Progenitor cell of endocrine pancreas (in vitro differentiated cells): ENCODE data around the gene EMID1. TPM values are rescaled to one million over a fixed set of nuclear protein-coding genes. Genes with fewer than 3 reads are reported as not detected.

Experiments used
- DNase-seq: peaks from one replicate; pipeline ENCODE4 v3.0.0; 2021; ENCODE audit warnings: low spot score; ENCODE audit not compliant: unreplicated experiment
- H3K27ac Mint-ChIP-seq: 2 replicates; pipeline ENCODE4 v1.8.0; 2021; ENCODE audit warnings: mild to moderate bottlenecking, moderate library complexity, mixed read lengths
- H3K27me3 Mint-ChIP-seq: 2 replicates; pipeline ENCODE4 v1.8.0; 2021; ENCODE audit warnings: mixed read lengths
- H3K36me3 Mint-ChIP-seq: 2 replicates; pipeline ENCODE4 v1.8.0; 2022; ENCODE audit warnings: mixed read lengths; ENCODE audit not compliant: insufficient read depth
- H3K4me1 Mint-ChIP-seq: 2 replicates; pipeline ENCODE4 v1.8.0; 2021; ENCODE audit warnings: low read depth, mixed read lengths
- H3K4me3 Mint-ChIP-seq: 2 replicates; pipeline ENCODE4 v1.8.0; 2021; ENCODE audit warnings: low read depth, mild to moderate bottlenecking, moderate library complexity, mixed read lengths
- H3K9me3 Mint-ChIP-seq: 2 replicates; pipeline ENCODE4 v1.8.0; 2021; ENCODE audit warnings: low read depth, mixed read lengths
- total RNA-seq: library from RNA; stranded (reverse); gene quantifications from 2 replicates; pipeline ENCODE4 v1.2.1, GENCODE V29; 2021
- TF ChIP-seq, protein P1 (sequence below): fragments of 200-600 bp; sonication (generic); IDR thresholded peaks from one replicate; pipeline ENCODE4 v1.5.0; 2021; ENCODE audit warnings: antibody characterized with exemption, mild to moderate bottlenecking; ENCODE audit not compliant: unreplicated experiment

The EMID1 gene
- total RNA-seq, 1 donor from 2014 or later: 18.9 TPM

GRCh38 chr22:29290061-29290460 lies 84.4 kb downstream of the EMID1 start:
- H3K27ac Mint-ChIP-seq: no peak overlapping the region
- TF ChIP-seq, protein P1, sequence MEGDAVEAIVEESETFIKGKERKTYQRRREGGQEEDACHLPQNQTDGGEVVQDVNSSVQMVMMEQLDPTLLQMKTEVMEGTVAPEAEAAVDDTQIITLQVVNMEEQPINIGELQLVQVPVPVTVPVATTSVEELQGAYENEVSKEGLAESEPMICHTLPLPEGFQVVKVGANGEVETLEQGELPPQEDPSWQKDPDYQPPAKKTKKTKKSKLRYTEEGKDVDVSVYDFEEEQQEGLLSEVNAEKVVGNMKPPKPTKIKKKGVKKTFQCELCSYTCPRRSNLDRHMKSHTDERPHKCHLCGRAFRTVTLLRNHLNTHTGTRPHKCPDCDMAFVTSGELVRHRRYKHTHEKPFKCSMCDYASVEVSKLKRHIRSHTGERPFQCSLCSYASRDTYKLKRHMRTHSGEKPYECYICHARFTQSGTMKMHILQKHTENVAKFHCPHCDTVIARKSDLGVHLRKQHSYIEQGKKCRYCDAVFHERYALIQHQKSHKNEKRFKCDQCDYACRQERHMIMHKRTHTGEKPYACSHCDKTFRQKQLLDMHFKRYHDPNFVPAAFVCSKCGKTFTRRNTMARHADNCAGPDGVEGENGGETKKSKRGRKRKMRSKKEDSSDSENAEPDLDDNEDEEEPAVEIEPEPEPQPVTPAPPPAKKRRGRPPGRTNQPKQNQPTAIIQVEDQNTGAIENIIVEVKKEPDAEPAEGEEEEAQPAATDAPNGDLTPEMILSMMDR: no peak
- H3K9me3 Mint-ChIP-seq: no peaks in the 10 kb centered on the region
- H3K36me3 Mint-ChIP-seq: peaks cover 44% of the 10 kb centered on the region
- DNase-seq: no peak
- no peak overlapping the region for H3K4me3 Mint-ChIP-seq
- no peaks in the 10 kb centered on the region for H3K27me3 Mint-ChIP-seq
- H3K4me1 Mint-ChIP-seq: no peaks in the 10 kb centered on the region

- H3K4me3 Mint-ChIP-seq: no peak overlapping the region
- H3K27ac Mint-ChIP-seq: no peak overlapping the region
- H3K9me3 Mint-ChIP-seq: no peaks in the 10 kb centered on the region
These were observed 85.5 kb downstream of the EMID1 start for GRCh38 chr22:29291215-29291614.

DNA sequence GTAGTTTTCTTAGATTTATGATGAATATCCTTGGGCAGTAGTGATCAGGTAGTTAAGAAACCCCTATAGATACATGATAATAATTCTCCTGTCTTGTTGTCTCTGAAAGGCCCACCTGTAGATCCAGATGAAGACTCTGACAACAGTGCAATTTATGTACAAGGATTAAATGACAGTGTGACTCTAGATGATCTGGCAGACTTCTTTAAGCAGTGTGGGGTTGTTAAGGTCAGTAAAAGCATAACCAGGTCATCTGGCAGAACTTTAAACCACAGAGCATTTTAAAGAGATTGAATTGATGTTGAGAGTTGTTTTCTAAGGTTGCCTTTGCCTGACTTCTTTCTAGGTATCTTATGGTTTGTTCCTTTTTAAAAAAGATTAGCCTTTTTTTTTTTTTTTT lies 86.7 kb downstream of the EMID1 start:
- TF ChIP-seq, protein P1: no peak
- no peak for DNase-seq
- no peak overlapping the region for H3K4me3 Mint-ChIP-seq

More at GRCh38 chr22:29291215-29291614, 85.5 kb downstream of the EMID1 start:
- Mint-ChIP-seq H3K27me3 (no peaks in the 10 kb centered on the region), H3K4me1 (no peaks in the 10 kb centered on the region), H3K36me3 (peaks cover 42% of the 10 kb centered on the region)
- DNase-seq: no peak
- TF ChIP-seq, protein P1: no peak

GRCh38 chr22:29298641-29299040 lies 92.9 kb downstream of the EMID1 start:
- Mint-ChIP-seq H3K4me1 (no peaks in the 10 kb centered on the region), H3K36me3 (peaks cover 39% of the 10 kb centered on the region)

More for the DNA sequence above, 86.7 kb downstream of the EMID1 start:
- Mint-ChIP-seq H3K9me3 (no peaks in the 10 kb centered on the region), H3K27me3 (no peaks in the 10 kb centered on the region), H3K4me1 (no peaks in the 10 kb centered on the region), H3K36me3 (peaks cover 43% of the 10 kb centered on the region), H3K27ac (no peak overlapping the region)

DNA sequence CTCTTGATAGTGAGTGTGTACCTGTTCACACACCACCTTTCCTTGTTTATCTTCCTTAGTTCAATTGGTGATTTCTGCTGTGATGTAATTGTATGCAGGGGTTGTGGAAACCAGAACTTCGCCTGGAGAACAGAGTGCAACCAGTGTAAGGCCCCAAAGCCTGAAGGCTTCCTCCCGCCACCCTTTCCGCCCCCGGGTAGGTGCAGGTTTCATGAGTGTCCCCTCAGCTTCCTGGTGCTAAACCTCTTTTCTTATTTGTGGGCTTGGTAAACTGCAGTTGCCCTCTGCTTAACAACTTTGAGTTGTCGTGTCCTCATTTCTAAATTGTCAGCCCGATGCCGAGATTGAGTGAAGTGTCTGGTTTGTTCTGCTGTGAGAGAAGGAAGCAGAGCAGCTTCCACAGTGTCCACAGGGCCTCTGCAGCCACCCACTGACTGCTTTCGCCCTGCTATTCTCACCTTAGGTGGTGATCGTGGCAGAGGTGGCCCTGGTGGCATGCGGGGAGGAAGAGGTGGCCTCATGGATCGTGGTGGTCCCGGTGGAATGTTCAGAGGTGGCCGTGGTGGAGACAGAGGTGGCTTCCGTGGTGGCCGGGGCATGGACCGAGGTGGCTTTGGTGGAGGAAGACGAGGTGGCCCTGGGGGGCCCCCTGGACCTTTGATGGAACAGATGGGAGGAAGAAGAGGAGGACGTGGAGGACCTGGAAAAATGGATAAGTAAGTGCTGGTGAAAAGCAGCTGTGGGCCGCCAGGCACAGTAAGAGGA lies 93.6 kb downstream of the EMID1 start:
- Mint-ChIP-seq H3K4me1 (no peaks in the 10 kb centered on the region), H3K4me3 (no peak overlapping the region), H3K27me3 (no peaks in the 10 kb centered on the region), H3K9me3 (no peaks in the 10 kb centered on the region), H3K27ac (peak overlapping the region; percentile 71), H3K36me3 (peaks cover 36% of the 10 kb centered on the region)
- no peak for DNase-seq
- TF ChIP-seq, protein P1: no peak

More at GRCh38 chr22:29298641-29299040, 92.9 kb downstream of the EMID1 start:
- no peak for DNase-seq
- TF ChIP-seq, protein P1: no peak
- H3K9me3 Mint-ChIP-seq: no peaks in the 10 kb centered on the region
- no peaks in the 10 kb centered on the region for H3K27me3 Mint-ChIP-seq
- peak overlapping the region; percentile 41 for H3K27ac Mint-ChIP-seq
- no peak overlapping the region for H3K4me3 Mint-ChIP-seq
